C4-2B (cell line): ENCODE results near the gene ADGRD2.

Experiments
- CTCF ChIP-seq: fragments of 450-650 bp; conservative IDR thresholded peaks from 2 replicates; pipeline ENCODE4 v1.5.1; 2017; ENCODE audit warnings: mild to moderate bottlenecking
- ZFX ChIP-seq: fragments of 450-650 bp; IDR thresholded peaks from 2 replicates; pipeline ENCODE4 v1.6.1; 2017

- TF ChIP-seq CTCF = no peak
- TF ChIP-seq ZFX = no peak
Observed at GRCh38 chr9:124452326-124452725, 2.1 kb downstream of the ADGRD2 start.
